ENCODE measurements around the gene INPP5A.

DNA sequence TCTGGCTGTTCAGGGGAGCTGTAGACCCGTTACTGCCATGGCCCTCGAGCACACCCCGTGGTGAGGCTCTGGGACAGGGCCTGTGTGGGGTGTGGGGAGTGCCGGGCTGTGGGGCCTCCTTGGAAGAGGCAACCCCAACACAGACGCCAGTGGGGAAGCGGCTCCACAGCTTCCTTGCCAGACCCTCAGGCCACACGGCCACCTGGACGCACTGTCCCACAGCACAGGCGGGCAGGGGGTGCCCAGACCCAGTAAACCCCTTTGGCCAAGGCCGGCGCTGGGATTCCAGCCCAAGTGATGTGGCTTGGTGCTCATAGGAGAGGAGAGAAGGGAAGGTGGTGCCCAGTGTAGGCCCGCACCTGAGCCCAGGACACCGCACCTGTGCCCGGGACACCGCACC is 261.3 kb downstream of the INPP5A start:
- TF ChIP-seq EP300 (IDR thresholded peaks at IDR 0.05) (no peak), POLR2A (IDR thresholded peaks at IDR 0.05) (no peak)
- TF ChIP-seq, protein P1, sequence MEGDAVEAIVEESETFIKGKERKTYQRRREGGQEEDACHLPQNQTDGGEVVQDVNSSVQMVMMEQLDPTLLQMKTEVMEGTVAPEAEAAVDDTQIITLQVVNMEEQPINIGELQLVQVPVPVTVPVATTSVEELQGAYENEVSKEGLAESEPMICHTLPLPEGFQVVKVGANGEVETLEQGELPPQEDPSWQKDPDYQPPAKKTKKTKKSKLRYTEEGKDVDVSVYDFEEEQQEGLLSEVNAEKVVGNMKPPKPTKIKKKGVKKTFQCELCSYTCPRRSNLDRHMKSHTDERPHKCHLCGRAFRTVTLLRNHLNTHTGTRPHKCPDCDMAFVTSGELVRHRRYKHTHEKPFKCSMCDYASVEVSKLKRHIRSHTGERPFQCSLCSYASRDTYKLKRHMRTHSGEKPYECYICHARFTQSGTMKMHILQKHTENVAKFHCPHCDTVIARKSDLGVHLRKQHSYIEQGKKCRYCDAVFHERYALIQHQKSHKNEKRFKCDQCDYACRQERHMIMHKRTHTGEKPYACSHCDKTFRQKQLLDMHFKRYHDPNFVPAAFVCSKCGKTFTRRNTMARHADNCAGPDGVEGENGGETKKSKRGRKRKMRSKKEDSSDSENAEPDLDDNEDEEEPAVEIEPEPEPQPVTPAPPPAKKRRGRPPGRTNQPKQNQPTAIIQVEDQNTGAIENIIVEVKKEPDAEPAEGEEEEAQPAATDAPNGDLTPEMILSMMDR (IDR thresholded peaks at IDR 0.05): no peak

Measured in upper lobe of left lung (tissue), 4 donors.